K562 (cell line): Measurements from ENCODE around the gene DDX20. TPM values are rescaled to one million over a fixed set of nuclear protein-coding genes. Genes with fewer than 3 reads are reported as not detected.

Experiments used
- ATAC-seq: fragments of 200-7000 bp; cut with Tn5 transposase; 3 replicates; pipeline ENCODE4 v1.9.1; 2020; ENCODE audit warnings: moderate library complexity
- BruUV-seq: library from RNA; stranded (reverse); fragments of 400-500 nt; replicated peaks from 2 replicates; lab custom pipeline; 2021; lab: Mats Ljungman, UMichigan
- CTCF ChIA-PET: fragments of 300-600 bp; formaldehyde crosslinking; extraction: SDS; loops from one replicate; lab custom pipeline; 2021; ENCODE audit warnings: low intra/inter-chr PET ratio; lab: Yijun Ruan, JAX
- POLR2A ChIA-PET: fragments of 300-600, 350-650 bp; sonication (Branson Sonifier 250); formaldehyde crosslinking; extraction: SDS; loops from one replicate; lab custom pipeline; 2021; ENCODE audit warnings: antibody characterized with exemption, inconsistent platforms; lab: Yijun Ruan, JAX
- DNase-seq, 4 experiments: peaks; one replicate each; pipeline versions ENCODE4 v3.0.0 to v3.0.0-alpha.2; 2011 to 2018; ENCODE audit warnings: low spot score in 3 of 4, mixed read lengths in 3 of 4; ENCODE audit errors: extremely low read depth in 1 of 4
- FAIRE-seq: peaks from 2 replicates; lab custom pipeline; 2011; peaks lifted over from hg19 to GRCh38; lab: Jason Lieb, UNC
- H2AFZ ChIP-seq: 2 replicates; pipeline ENCODE4 v1.6.0; 2011; ENCODE audit warnings: low read depth, low read length, control low read depth, inconsistent platforms
- H3K27ac ChIP-seq: fragments of 200-600 bp; 3 replicates; pipeline ENCODE4 v1.8.0; 2011; ENCODE audit warnings: low read depth, mild to moderate bottlenecking, control low read depth, inconsistent platforms, low read length, moderate library complexity, mixed read lengths; ENCODE audit errors: extremely low read depth
- H3K27me3 ChIP-seq, 2 experiments: fragments of 300-600 bp in 1 of 2; 2 replicates in 1 of 2; 3 replicates in 1 of 2; pipeline versions ENCODE4 v1.6.0 to v1.8.0; 2011; ENCODE audit warnings: inconsistent platforms in 2 of 2, low read length in 2 of 2, mild to moderate bottlenecking in 1 of 2, mixed read lengths in 1 of 2, moderate library complexity in 1 of 2; ENCODE audit not compliant: control insufficient read depth in 2 of 2, insufficient read depth in 2 of 2
- H3K36me3 ChIP-seq: fragments of 300-600 bp; 3 replicates; pipeline ENCODE4 v1.8.0; 2011; ENCODE audit warnings: mild to moderate bottlenecking, low read length, inconsistent platforms; ENCODE audit not compliant: control insufficient read depth, insufficient read depth
- H3K4me1 ChIP-seq, 2 experiments: fragments of 200-600 bp in 1 of 2; replicated peaks in 1 of 2; 2 replicates in 1 of 2; 3 replicates in 1 of 2; pipeline versions ENCODE4 v1.5.1 to v1.8.0; 2011; ENCODE audit warnings: inconsistent platforms in 2 of 2, low read length in 2 of 2, mild to moderate bottlenecking in 1 of 2, mixed read lengths in 1 of 2, moderate library complexity in 1 of 2; ENCODE audit not compliant: control insufficient read depth in 2 of 2, insufficient read depth in 2 of 2
- H3K4me2 ChIP-seq: 2 replicates; pipeline ENCODE4 v1.6.1; 2011; ENCODE audit warnings: low read length, control low read depth, inconsistent platforms, mixed read lengths; ENCODE audit not compliant: insufficient read depth
- H3K4me3 ChIP-seq: fragments of 200-600 bp; sonication (generic), shearing (Covaris generic); 2 replicates; pipeline ENCODE4 v1.5.1; 2016; ENCODE audit warnings: control low read depth, inconsistent platforms
- H3K79me2 ChIP-seq: fragments of 200-600 bp; 3 replicates; pipeline ENCODE4 v1.8.0; 2011; ENCODE audit warnings: low read length, inconsistent platforms; ENCODE audit not compliant: control insufficient read depth, insufficient read depth
- H3K9ac ChIP-seq, 2 experiments: 2 replicates each; pipeline versions ENCODE4 v1.6.0 to v1.6.1; 2011; ENCODE audit warnings: low read depth in 2 of 2, low read length in 2 of 2, control low read depth in 1 of 2, inconsistent platforms in 1 of 2, mild to moderate bottlenecking in 1 of 2, mixed read lengths in 1 of 2; ENCODE audit not compliant: insufficient read depth in 1 of 2
- H3K9me1 ChIP-seq: one replicate; pipeline ENCODE4 v1.6.0; 2011; ENCODE audit warnings: inconsistent platforms, mild to moderate bottlenecking, low read length, moderate library complexity; ENCODE audit not compliant: control insufficient read depth, insufficient read depth
- H3K9me3 ChIP-seq: replicated peaks from 2 replicates; pipeline ENCODE4 v1.5.1; 2011; ENCODE audit warnings: low read depth, low read length, inconsistent platforms; ENCODE audit not compliant: control insufficient read depth, insufficient read depth
- H4K20me1 ChIP-seq: replicated peaks from 2 replicates; pipeline ENCODE4 v1.6.1; 2011; ENCODE audit warnings: low read length, inconsistent platforms, mixed read lengths; ENCODE audit not compliant: control insufficient read depth, insufficient read depth
- ADNP ChIP-seq: fragments of 200-800 bp; sonication (Bioruptor generic); IDR thresholded peaks from 2 replicates; pipeline ENCODE4 v1.6.1; 2016; ENCODE audit warnings: missing genetic modification characterization, missing compliant biosample characterization
- ETV6 ChIP-seq, 3 experiments: fragments of 150-350 bp in 1 of 3; sonication (generic) in 1 of 3; formaldehyde crosslinking in 1 of 3; IDR thresholded peaks; 2 replicates each; pipeline versions ENCODE4 v1.6.1 to v1.8.0; 2014 to 2022; ENCODE audit warnings: borderline replicate concordance in 2 of 3, low read depth in 2 of 3, antibody characterized with exemption in 1 of 3, low read length in 1 of 3, mild to moderate bottlenecking in 1 of 3, missing genetic modification reagents in 1 of 3
- HNRNPUL1 ChIP-seq: fragments of 200-400 bp; formaldehyde crosslinking; IDR thresholded peaks from 2 replicates; pipeline ENCODE4 v1.6.1; 2017; ENCODE audit warnings: low read length
- RAD51 ChIP-seq: fragments of 450-650 bp; IDR thresholded peaks from 2 replicates; pipeline ENCODE4 v1.7.1; 2016; ENCODE audit warnings: low read depth, mild to moderate bottlenecking, borderline replicate concordance
- RBM14 ChIP-seq: fragments of 200-400 bp; formaldehyde crosslinking; IDR thresholded peaks from 2 replicates; pipeline ENCODE4 v1.6.1; 2018; ENCODE audit warnings: low read depth, mild to moderate bottlenecking, low read length, moderate library complexity, borderline replicate concordance; ENCODE audit not compliant: insufficient read depth
- RBM34 ChIP-seq: fragments of 200-400 bp; formaldehyde crosslinking; IDR thresholded peaks from 2 replicates; pipeline ENCODE4 v1.6.1; 2018; ENCODE audit warnings: low read length, borderline replicate concordance; ENCODE audit not compliant: insufficient read depth
- TAF9B ChIP-seq: fragments of 450-650 bp; IDR thresholded peaks from 2 replicates; pipeline ENCODE4 v1.6.1; 2018; ENCODE audit warnings: mild to moderate bottlenecking; ENCODE audit not compliant: partially characterized antibody
- TGIF2 ChIP-seq: sonication (generic); formaldehyde crosslinking; IDR thresholded peaks from 2 replicates; pipeline ENCODE4 v1.8.1; 2022; ENCODE audit warnings: mild to moderate bottlenecking, missing genetic modification reagents, moderate library complexity
- ZBTB7A ChIP-seq: IDR thresholded peaks from 2 replicates; pipeline ENCODE4 v1.6.1; 2011; ENCODE audit warnings: low read depth, mild to moderate bottlenecking, low read length, moderate library complexity, borderline replicate concordance; ENCODE audit not compliant: control insufficient read depth
- ZNF212 ChIP-seq: fragments of 450-650 bp; formaldehyde crosslinking; IDR thresholded peaks from 2 replicates; pipeline ENCODE4 v1.4.0; 2020; ENCODE audit warnings: mild to moderate bottlenecking
- ZNF57 ChIP-seq: fragments of 450-650 bp; formaldehyde crosslinking; IDR thresholded peaks from 2 replicates; pipeline ENCODE4 v1.4.0; 2020; ENCODE audit warnings: mild to moderate bottlenecking, moderate library complexity
- WGBS: fragments of 100-300 bp; shearing (Covaris generic); methylation state at CpG from one replicate; pipeline ENCODE4 v1.1.6; 2016; ENCODE audit warnings: low coverage, mixed read lengths; ENCODE audit not compliant: insufficient coverage; ENCODE audit errors: missing lambda C conversion rate; 5-methylcytosine and 5-hydroxymethylcytosine counted together
- in situ Hi-C: fragments of 300-500 bp; cut with MboI; formaldehyde crosslinking; loops from 4 replicates; pipeline ENCODE4 v1.15.0; 2018; ENCODE audit warnings: inconsistent platforms, mixed read lengths
- intact Hi-C: fragments of 100-400 bp; cut with micrococcal nuclease; formaldehyde crosslinking; loops from 2 replicates; pipeline ENCODE4 v1.14.2; 2022
- polyA plus RNA-seq, 8 experiments: library from polyadenylated mRNA; depleted of rRNA in 4 of 8; stranded (reverse) in 5 of 8; unstranded in 3 of 8; fragments of >200 nt; fragmentation: Nextera tagmentation in 2 of 8; fragmentation: Illumina TruSeq in 1 of 8; extraction: Ambion mirVana in 2 of 8; extraction: Trizol in 1 of 8; gene quantifications; 2 replicates each; pipeline versions ENCODE4 v1.2.1 to v1.2.3, GENCODE V29; 2011 to 2014; ENCODE audit warnings: inconsistent platforms in 1 of 8, missing spikeins in 1 of 8
- total RNA-seq, 7 experiments: library from RNA; depleted of rRNA in 6 of 7; stranded (reverse); fragments of >200 nt in 6 of 7; fragmentation: Illumina TruSeq in 2 of 7; extraction: Trizol in 2 of 7; gene quantifications; 2 replicates each; pipeline versions ENCODE4 v1.2.1 to v1.2.3, GENCODE V29; 2011 to 2021; ENCODE audit warnings: low replicate concordance in 1 of 7
- TF ChIP-seq, protein P1 (sequence below): sonication (generic); formaldehyde crosslinking; IDR thresholded peaks from 2 replicates; pipeline ENCODE4 v1.9.0; 2022; ENCODE audit warnings: mild to moderate bottlenecking, missing genetic modification reagents
- TF ChIP-seq, protein P2 (sequence below): fragments of 450-650 bp; IDR thresholded peaks from 2 replicates; pipeline ENCODE4 v1.6.1; 2016; ENCODE audit warnings: borderline replicate concordance
- TF ChIP-seq, protein P3 (sequence below): fragments of 450-650 bp; IDR thresholded peaks from 2 replicates; pipeline ENCODE4 v1.6.1; 2016; ENCODE audit warnings: low read depth, mild to moderate bottlenecking, moderate library complexity
- TF ChIP-seq, protein P4 (sequence below): fragments of 450-650 bp; IDR thresholded peaks from 2 replicates; pipeline ENCODE4 v1.6.1; 2016
- TF ChIP-seq, protein P5 (sequence below): fragments of 450-650 bp; IDR thresholded peaks from 2 replicates; pipeline ENCODE4 v1.6.1; 2017; ENCODE audit warnings: mild to moderate bottlenecking, moderate library complexity

DDX20 gene
- total and polyA plus RNA-seq, 9 of the 15 experiments (the other 6 are each of a cell fraction or from before 2014, with no cell fraction given): 8.3 to 33.4 (median 24.5) TPM

DNA sequence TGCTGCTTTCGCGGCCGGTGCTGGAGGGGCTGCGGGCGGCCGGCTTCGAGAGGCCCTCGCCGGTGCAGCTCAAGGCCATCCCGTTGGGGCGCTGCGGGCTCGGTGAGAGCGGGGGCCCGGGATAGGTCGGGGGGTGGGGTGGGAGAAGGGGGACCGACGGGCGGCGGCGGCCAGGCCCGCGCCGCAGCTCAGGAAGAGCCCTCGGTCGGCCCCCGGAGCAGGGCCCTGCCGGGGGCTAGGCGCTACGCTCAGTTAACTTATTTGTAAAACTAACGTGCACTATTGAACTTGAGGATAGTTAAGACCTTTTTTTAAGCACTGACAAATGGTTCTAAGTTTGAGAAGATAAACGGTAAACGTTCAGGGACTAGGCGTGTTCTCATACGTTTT is 418 bp downstream of the DDX20 start:
- FAIRE-seq (no peak), DNase-seq (peak in 3 of 4 experiments; percentile 67 to 79 (median 76)), ATAC-seq (peak; percentile 64)
- Histone ChIP-seq H3K4me3 (peak overlapping the region; percentile 87), H3K9me1 (no peaks in the 10 kb centered on the region), H3K9me3 (no peaks in the 10 kb centered on the region), H3K27ac (peak overlapping the region; percentile 78), H2AFZ (peak overlapping the region; percentile 99), H3K79me2 (peaks cover 32% of the 10 kb centered on the region), H3K27me3 (no peaks in the 10 kb centered on the region; a peak in 2 of 5 replicates), H3K9ac (peak overlapping the region; percentile 91 to 97), H3K4me2 (peak overlapping the region; percentile 91), H3K4me1 (peaks cover 9 to 15% of the 10 kb centered on the region in 2 experiments), H3K36me3 (peaks cover 41% of the 10 kb centered on the region), H4K20me1 (no peaks in the 10 kb centered on the region)
- 1% methylated on average over 26 of the region's 35 CpGs for WGBS
- in situ Hi-C loops: loop anchor here (5.0 kb wide), 1 partner anchor 274 kb away; no protein-coding TSS in a partner anchor
- POLR2A ChIA-PET: interaction anchor here (0.6 to 3.3 kb wide), 6 partner anchors 11 to 374 kb away, joined by 3 to 43 read pairs (median 4); no protein-coding TSS in a partner anchor
- CTCF ChIA-PET: interaction anchor here (0.7 to 1.8 kb wide), 4 partner anchors 38 to 274 kb away, joined by 3 to 32 read pairs (median 6); no protein-coding TSS in a partner anchor
- intact Hi-C loops: no loop called here
- BruUV-seq: no TSS peak
- TF ChIP-seq, protein P1, sequence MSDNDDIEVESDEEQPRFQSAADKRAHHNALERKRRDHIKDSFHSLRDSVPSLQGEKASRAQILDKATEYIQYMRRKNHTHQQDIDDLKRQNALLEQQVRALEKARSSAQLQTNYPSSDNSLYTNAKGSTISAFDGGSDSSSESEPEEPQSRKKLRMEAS (CRISPR knock-in tag): no peak
- TF ChIP-seq ADNP (tag) (no peak), ZBTB7A (peak; percentile 52; the same call in 1 of the 2 replicates), ZNF212 (CRISPR knock-in tag) (no peak), TAF9B (peak; percentile 45), RBM14 (no peak), RBM34 (no peak), ZNF57 (CRISPR knock-in tag) (no peak), RAD51 (no peak), TGIF2 (CRISPR knock-in tag) (0 out of 2 replicates have a peak, but pooled peaks have one; percentile 2), HNRNPUL1 (no peak), ETV6 (IDR thresholded peaks at IDR 0.05; ENCODE audit: borderline replicate concordance in 1 of 2, low read depth in 2 of 2, low read length in 1 of 2) (no peak), ETV6 (CRISPR knock-in tag; IDR thresholded peaks at IDR 0.05; ENCODE audit: borderline replicate concordance) (no peak)
- TF ChIP-seq, protein P2, sequence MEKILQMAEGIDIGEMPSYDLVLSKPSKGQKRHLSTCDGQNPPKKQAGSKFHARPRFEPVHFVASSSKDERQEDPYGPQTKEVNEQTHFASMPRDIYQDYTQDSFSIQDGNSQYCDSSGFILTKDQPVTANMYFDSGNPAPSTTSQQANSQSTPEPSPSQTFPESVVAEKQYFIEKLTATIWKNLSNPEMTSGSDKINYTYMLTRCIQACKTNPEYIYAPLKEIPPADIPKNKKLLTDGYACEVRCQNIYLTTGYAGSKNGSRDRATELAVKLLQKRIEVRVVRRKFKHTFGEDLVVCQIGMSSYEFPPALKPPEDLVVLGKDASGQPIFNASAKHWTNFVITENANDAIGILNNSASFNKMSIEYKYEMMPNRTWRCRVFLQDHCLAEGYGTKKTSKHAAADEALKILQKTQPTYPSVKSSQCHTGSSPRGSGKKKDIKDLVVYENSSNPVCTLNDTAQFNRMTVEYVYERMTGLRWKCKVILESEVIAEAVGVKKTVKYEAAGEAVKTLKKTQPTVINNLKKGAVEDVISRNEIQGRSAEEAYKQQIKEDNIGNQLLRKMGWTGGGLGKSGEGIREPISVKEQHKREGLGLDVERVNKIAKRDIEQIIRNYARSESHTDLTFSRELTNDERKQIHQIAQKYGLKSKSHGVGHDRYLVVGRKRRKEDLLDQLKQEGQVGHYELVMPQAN: no peak
- TF ChIP-seq, protein P3, sequence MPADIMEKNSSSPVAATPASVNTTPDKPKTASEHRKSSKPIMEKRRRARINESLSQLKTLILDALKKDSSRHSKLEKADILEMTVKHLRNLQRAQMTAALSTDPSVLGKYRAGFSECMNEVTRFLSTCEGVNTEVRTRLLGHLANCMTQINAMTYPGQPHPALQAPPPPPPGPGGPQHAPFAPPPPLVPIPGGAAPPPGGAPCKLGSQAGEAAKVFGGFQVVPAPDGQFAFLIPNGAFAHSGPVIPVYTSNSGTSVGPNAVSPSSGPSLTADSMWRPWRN: no peak
- TF ChIP-seq, protein P4, sequence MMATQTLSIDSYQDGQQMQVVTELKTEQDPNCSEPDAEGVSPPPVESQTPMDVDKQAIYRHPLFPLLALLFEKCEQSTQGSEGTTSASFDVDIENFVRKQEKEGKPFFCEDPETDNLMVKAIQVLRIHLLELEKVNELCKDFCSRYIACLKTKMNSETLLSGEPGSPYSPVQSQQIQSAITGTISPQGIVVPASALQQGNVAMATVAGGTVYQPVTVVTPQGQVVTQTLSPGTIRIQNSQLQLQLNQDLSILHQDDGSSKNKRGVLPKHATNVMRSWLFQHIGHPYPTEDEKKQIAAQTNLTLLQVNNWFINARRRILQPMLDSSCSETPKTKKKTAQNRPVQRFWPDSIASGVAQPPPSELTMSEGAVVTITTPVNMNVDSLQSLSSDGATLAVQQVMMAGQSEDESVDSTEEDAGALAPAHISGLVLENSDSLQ: no peak
- TF ChIP-seq, protein P5, sequence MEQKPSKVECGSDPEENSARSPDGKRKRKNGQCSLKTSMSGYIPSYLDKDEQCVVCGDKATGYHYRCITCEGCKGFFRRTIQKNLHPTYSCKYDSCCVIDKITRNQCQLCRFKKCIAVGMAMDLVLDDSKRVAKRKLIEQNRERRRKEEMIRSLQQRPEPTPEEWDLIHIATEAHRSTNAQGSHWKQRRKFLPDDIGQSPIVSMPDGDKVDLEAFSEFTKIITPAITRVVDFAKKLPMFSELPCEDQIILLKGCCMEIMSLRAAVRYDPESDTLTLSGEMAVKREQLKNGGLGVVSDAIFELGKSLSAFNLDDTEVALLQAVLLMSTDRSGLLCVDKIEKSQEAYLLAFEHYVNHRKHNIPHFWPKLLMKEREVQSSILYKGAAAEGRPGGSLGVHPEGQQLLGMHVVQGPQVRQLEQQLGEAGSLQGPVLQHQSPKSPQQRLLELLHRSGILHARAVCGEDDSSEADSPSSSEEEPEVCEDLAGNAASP: no peak
